Mesodermal cell (in vitro differentiated cells): Measurements from ENCODE around the gene PPIL1.

Source experiments
- H3K27ac ChIP-seq: 2 replicates; pipeline ENCODE4 v1.7.0; 2013; ENCODE audit warnings: mild to moderate bottlenecking, low read depth, low read length, moderate library complexity; ENCODE audit not compliant: severe bottlenecking
- H3K36me3 ChIP-seq: 2 replicates; pipeline ENCODE4 v1.7.1; 2013; ENCODE audit warnings: mild to moderate bottlenecking, low read length, moderate library complexity; ENCODE audit not compliant: control insufficient read depth, insufficient read depth
- H3K4me1 ChIP-seq: one replicate; pipeline ENCODE4 v1.7.1; 2013; ENCODE audit warnings: mild to moderate bottlenecking, low read length; ENCODE audit not compliant: insufficient read depth, control insufficient read depth, poor library complexity, severe bottlenecking
- H3K4me3 ChIP-seq: 2 replicates; pipeline ENCODE4 v1.7.0; 2013; ENCODE audit warnings: low read length, control low read depth, mild to moderate bottlenecking; ENCODE audit not compliant: insufficient read depth, poor library complexity, severe bottlenecking; ENCODE audit errors: extremely low read depth
- H3K9me3 ChIP-seq: 2 replicates; pipeline ENCODE4 v1.7.1; 2013; ENCODE audit warnings: mild to moderate bottlenecking, low read length, moderate library complexity; ENCODE audit not compliant: control insufficient read depth
- WGBS, 2 experiments: methylation state at CpG; one replicate each; pipeline ENCODE4 v1.1.5; 2013; ENCODE audit warnings: missing lambda C conversion rate in 2 of 2; ENCODE audit not compliant: insufficient coverage in 2 of 2; 5-methylcytosine and 5-hydroxymethylcytosine counted together

PPIL1 gene

DNA sequence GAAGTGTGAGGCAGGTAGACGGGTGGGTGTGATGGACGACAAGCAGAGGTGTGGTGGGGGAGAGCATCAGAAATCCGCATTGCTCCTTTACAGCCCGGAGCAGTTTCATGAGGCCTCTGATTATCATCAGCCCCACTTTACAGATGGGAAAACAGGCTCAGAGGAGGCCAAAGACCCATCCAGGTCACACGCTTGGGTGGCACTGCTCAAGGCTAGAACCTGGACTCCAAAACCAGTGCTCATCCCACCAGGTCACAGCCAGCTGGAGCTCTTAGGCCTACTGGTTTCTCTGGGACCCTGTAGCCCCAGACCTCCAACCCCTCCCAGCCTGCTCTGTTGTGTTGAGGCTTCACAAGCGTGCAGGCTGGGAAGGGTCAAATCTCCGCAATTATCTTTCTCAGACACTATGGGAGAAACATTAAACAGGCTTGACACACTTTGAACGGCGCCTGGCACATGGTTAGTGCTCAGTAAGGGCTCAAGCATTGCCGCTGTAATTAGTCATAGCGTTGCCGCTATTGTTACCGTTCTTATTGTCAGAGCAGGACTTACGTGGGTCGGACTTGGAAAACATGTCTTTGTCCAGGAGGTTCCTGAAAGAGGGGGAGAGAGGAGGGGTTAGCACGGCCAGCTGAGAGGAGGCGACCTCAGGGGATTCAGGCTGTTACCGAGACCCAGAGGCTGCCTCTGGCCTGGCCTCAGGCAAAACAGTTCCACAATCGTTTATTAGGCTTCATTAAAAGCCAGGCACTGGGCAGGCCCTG is 51.9 kb downstream of the PPIL1 start:
- Histone ChIP-seq H3K36me3 (no peaks in the 10 kb centered on the region), H3K4me1 (peaks cover 47% of the 10 kb centered on the region), H3K4me3 (no peak overlapping the region), H3K9me3 (no peaks in the 10 kb centered on the region), H3K27ac (no peak overlapping the region)
- WGBS, 2 experiments, result 82 to 89% methylated on average over 18 to 19 of the region's 19 CpGs

DNA sequence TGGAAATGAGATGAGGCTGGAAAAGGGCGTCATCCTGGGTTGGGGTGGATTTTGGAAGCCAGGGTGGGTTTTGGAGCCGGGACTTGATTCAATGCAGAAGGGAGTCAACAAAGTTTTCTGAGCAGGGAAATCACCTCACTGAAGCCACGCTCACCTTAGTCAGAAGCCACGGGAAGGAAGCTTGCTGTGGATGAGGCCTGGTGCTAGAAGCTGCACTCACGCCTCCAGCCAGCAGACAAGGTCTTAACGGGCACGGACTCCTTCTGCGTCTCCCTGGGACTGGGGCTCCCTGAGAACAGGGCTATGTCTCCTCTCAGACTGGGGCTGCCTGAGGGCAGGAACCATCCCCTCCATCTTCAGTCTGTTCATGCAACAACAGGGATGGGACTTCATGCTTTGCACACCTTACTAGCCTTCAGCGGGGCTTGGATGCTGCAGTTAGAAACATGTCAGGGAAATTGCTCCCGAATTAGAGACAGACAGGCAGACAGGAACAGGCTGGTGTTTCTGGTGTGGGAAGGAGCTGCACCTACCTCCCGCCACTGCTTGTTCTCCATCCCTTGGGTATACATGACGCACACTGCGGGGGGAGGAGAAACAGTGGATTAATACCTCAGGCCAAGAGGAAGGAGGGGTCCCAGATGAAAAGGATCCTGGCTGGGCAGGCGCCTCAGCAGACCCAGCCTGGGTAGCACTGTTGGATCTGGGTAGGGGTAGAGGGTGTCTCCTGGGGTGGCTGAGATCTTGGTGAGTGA is 52.8 kb downstream of the PPIL1 start:
- no peak overlapping the region for H3K4me3 ChIP-seq
- H3K27ac ChIP-seq, result peak overlapping the region; percentile 85
- WGBS, 2 experiments, result 88 to 93% methylated on average over 11 to 14 of the region's 14 CpGs
- H3K36me3 ChIP-seq, result no peaks in the 10 kb centered on the region
- H3K4me1 ChIP-seq, result peaks cover 37% of the 10 kb centered on the region
- no peaks in the 10 kb centered on the region for H3K9me3 ChIP-seq

DNA sequence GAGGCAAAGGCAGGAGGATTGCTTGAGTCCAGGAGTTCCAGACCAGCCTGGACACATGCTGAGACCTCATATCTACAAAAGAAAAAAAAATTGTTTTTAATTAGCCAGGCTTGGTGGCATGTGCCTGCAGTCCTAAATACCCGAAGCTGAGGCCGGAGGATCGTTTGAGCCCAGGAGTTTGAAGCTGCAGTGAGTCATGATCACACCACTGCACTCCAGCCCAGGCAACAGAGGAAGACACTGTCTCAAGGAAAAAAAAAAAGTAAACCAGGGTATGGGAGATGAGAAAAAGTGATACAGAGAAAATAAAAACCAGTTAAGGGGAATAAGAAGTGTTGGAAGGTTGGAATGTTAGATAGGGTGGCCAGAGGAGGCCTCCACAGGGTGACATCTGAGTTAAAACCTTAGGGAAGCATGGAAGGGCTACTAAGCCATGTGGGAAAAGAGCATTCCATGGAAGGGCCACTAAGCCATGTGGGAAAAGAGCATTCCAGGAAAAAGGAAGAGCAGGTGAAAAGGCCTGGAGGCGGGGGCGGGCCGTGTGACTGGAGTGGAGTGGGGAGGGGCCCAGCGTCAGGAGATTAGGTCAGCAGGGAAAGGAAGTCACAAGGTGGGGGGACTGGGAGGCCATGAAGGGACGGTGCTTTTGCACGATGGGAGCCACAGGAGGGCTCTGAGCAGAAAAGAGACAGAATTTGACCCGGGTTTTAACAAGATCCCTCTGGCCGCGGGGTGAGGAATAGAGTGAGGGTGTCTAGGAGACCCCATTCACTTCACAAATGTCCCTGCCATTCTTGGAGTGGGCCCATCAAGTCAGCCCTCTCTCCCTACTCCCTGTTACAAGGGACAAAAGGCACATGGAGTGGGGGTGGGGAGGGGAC is 53.7 kb downstream of the PPIL1 start:
- H3K27ac ChIP-seq, result peak overlapping the region; percentile 85

DNA sequence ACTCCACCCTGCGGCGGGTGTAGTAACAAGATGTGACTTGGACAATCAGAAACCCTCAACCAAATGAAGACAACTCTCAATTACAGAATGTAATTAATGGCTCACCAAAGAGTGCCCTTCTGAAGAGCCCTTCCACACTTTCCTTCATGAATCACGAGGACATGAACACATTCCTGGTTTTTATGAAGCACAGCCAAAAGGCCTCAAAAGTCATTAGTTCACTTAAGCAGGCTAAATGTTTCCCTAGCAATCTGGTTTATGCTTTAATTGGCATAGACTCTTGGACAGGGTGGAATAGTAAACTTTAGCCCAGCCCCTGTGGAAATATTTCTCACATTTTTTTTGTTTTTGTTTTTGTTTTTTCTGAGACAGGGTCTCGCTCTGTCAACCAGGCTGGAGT is 55.8 kb downstream of the PPIL1 start:
- Histone ChIP-seq H3K4me3 (no peak overlapping the region), H3K27ac (no peak overlapping the region), H3K36me3 (no peaks in the 10 kb centered on the region), H3K9me3 (no peaks in the 10 kb centered on the region), H3K4me1 (peaks cover 21% of the 10 kb centered on the region)
- WGBS, 2 experiments, result 90 to 100% methylated on average over 3 of the region's 4 CpGs

More for the DNA sequence above, 53.7 kb downstream of the PPIL1 start:
- no peaks in the 10 kb centered on the region for H3K9me3 ChIP-seq
- no peak overlapping the region for H3K4me3 ChIP-seq
- no peaks in the 10 kb centered on the region for H3K36me3 ChIP-seq
- H3K4me1 ChIP-seq, result peaks cover 29% of the 10 kb centered on the region
- WGBS, 2 experiments, result 42 to 53% methylated on average over 7 to 9 of the region's 12 CpGs

DNA sequence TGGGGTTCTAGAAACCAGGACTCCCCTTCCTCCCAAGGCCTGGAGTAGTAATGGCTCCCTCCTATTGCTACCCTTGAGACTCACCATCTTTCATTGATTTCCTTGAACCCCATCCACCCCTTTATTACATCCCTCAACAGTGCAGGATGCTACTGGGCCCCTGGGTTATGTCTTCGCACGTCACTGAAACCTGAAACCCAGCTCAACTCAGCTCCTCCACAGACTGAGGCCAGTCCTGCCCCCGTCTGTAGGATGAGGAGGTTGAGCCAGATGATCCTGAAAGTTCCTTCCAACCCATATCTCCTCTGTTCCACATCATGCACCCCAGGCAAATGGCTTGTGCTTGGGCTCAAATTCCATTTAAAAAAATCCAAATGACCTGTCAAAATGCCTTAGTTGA is 56.8 kb downstream of the PPIL1 start:
- H3K36me3 ChIP-seq, result no peaks in the 10 kb centered on the region
- H3K27ac ChIP-seq, result no peak overlapping the region
- no peak overlapping the region for H3K4me3 ChIP-seq
- 75 to 90% methylated on average over 2 of the region's 3 CpGs for WGBS, 2 experiments
- peaks cover 21% of the 10 kb centered on the region for H3K4me1 ChIP-seq
- no peaks in the 10 kb centered on the region for H3K9me3 ChIP-seq

DNA sequence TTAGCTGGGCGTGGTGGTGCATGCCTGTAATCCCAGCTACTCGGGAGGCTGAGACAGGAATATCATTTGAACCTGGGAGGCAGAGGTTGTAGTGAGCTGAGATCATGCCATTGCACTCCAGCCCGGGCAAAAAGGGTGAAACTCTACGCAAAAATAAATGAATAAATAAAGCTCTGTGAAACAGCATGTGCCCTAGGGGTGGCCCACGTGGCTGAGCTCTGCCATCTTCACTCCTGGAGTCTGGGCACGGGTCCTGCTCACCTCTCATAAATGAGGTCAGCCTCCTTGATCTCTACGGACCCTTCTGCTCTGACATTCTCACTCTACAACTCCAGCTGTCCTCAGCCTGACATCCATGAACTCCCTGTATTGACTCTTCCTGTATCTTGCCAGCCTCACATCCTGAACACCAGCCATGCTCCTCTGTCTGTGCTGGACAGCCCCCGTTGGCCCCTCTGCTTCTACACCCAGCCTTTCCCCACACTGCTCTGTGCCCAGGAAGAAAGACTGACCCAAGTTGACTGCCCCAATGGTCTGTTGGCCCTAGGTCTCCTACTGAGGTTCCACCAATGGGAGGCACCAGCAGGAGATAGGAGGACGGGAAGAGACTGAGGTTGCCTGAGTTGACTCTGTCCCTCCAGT is 57.3 kb downstream of the PPIL1 start:
- no peak overlapping the region for H3K27ac ChIP-seq
- peaks cover 20% of the 10 kb centered on the region for H3K4me1 ChIP-seq
- 80 to 86% methylated on average over 8 of the region's 9 CpGs for WGBS, 2 experiments
- H3K36me3 ChIP-seq, result no peaks in the 10 kb centered on the region
- H3K4me3 ChIP-seq, result no peak overlapping the region
- H3K9me3 ChIP-seq, result no peaks in the 10 kb centered on the region

DNA sequence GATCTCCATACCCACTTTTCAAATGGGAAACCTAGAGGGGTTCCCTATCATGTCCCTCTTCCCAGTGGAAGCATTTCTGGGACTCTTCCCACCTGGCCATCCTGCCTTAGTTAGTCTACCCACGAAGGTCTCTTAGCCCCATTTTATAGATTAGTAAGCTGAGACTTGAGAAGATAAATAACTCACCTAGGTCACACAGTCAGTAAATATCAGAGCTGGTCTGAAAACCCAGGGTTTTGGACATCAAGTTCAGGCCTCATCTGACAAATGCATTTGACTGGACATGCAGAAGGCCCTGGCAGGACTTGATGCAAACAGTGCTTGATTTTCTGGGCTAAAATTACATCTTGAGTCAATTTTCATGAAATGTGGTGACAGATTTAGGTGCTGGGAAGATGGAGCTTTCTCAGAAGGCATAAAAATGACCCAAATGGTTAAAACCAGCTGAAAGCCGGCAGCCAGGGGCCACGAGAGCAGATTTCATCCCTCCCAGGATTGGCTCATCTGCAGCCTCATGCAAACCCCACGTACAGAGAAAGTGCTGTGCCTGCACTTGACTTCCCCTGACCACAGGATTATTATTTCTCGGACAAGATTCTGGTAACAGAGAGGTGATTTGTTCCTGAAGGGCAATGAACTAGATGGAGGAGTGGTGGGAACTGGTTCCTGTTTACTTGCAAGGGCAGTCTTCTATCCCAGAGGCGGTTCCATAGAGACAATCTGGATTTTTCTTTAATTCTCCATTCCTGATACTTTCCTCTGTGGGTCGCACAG is 58.5 kb downstream of the PPIL1 start:
- 91 to 95% methylated on average over 5 to 7 of the region's 7 CpGs for WGBS, 2 experiments
- Histone ChIP-seq H3K4me3 (no peak overlapping the region), H3K4me1 (peaks cover 12% of the 10 kb centered on the region)

DNA sequence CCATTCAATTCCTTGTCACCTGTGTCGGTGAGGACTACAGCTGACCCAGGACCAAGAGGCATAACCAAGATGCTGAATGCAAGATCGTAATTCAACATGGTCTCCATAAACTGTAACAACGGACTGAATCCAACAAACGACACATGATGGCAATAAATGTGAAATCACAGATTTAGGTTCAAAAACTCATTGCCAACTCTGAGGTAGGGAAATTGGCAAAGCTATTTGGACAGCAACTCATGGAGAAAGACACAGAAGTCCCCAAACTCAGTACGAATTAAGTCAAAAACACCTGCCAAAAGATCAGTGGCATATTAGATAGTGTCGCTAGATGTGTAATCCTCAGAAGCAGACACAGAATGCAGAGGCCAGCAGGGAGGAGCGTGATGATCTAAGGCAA is 60.4 kb downstream of the PPIL1 start:
- no peaks in the 10 kb centered on the region for H3K9me3 ChIP-seq
- 90 to 92% methylated on average over 5 to 6 of the region's 7 CpGs for WGBS, 2 experiments

More for the DNA sequence above, 58.5 kb downstream of the PPIL1 start:
- Histone ChIP-seq H3K36me3 (no peaks in the 10 kb centered on the region), H3K9me3 (no peaks in the 10 kb centered on the region), H3K27ac (no peak overlapping the region)

DNA sequence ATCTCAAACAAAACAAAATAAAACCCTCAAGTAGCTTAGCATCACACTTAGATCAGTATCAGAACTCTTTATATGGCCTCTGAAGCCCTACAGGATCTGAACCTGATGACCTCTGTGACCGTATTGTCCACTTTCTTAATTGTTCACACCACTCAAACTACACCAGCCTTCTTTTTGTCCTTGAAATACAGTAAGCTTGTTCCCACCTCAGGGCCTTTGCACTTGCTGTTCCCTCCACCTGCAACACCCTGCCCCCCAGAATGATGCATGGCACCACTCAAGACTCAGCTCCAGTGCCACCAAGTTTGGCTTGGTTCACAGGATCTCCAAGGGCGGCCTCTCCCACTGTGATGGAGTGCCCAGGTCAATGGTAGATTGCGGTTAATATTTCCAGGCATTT is 61.1 kb downstream of the PPIL1 start:
- 44 to 93% methylated on average over 2 of the region's 3 CpGs for WGBS, 2 experiments

More for the DNA sequence above, 60.4 kb downstream of the PPIL1 start:
- no peak overlapping the region for H3K4me3 ChIP-seq
- no peaks in the 10 kb centered on the region for H3K36me3 ChIP-seq
- no peak overlapping the region for H3K27ac ChIP-seq
- peaks cover 3% of the 10 kb centered on the region for H3K4me1 ChIP-seq

More for the DNA sequence above, 61.1 kb downstream of the PPIL1 start:
- Histone ChIP-seq H3K36me3 (no peaks in the 10 kb centered on the region), H3K27ac (no peak overlapping the region), H3K9me3 (no peaks in the 10 kb centered on the region), H3K4me1 (peaks cover 3% of the 10 kb centered on the region), H3K4me3 (no peak overlapping the region)
